GM12891 (cell line): Measurements from ENCODE around the gene S100A2.

Source experiments
- PAX5 ChIP-seq: IDR thresholded peaks from 2 replicates; pipeline ENCODE4 v1.6.1; 2011; ENCODE audit warnings: low read length, moderate library complexity, mild to moderate bottlenecking; ENCODE audit not compliant: insufficient read depth, severe bottlenecking
- POLR2A ChIP-seq: IDR thresholded peaks from 2 replicates; pipeline ENCODE4 v1.6.1; 2011; ENCODE audit warnings: low read depth, low read length, control low read depth
- POLR2AphosphoS5 ChIP-seq: IDR thresholded peaks from 2 replicates; pipeline ENCODE4 v1.6.1; 2011; ENCODE audit warnings: low read depth, low read length, control low read depth
- POU2F2 ChIP-seq: IDR thresholded peaks from 2 replicates; pipeline ENCODE4 v1.6.1; 2011; ENCODE audit warnings: low read depth, mild to moderate bottlenecking, control low read depth, low read length, moderate library complexity
- TAF1 ChIP-seq: IDR thresholded peaks from 2 replicates; pipeline ENCODE4 v1.6.1; 2011; ENCODE audit warnings: low read depth, low read length, control low read depth

DNA sequence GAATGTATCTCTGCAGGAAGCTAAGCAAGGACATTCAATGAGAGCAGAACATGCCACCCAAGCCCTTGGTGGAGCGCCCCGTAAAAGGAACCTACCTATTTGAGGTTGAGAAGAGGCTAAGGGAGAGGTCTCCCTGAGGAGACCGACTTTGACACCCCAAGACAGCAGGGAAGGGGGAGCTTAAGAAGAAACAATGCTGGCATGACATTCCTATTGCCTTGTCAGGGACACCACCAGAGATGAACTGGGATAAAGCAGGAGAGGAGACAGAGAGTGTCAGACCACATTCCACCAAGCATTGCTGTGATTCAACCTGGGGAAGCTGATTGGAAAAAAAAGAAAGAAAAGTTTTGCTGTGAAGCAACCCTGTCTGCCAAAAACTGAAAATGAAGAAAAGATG, 13.3 kb upstream of the S100A2 start:
- TF ChIP-seq POLR2AphosphoS5: no peak
- no peak for TF ChIP-seq POLR2A
- no peak for TF ChIP-seq POU2F2
- no peak for TF ChIP-seq PAX5
- TF ChIP-seq TAF1: no peak
